Activated CD8-positive, alpha-beta memory T cell treated with anti-CD3 and anti-CD28 coated beads, Interleukin-2, amount 50 U/mL, for 4 hours (primary cell): Measurements from ENCODE around the gene FAM3A.

Source experiments
- DNase-seq: peaks from one replicate; pipeline ENCODE4 v3.0.0-alpha.2; 2020

Gene FAM3A

GRCh38 chrX:154534526-154535322 is 18.7 kb upstream of the FAM3A start:
- DNase-seq, result peak; percentile 92

DNA sequence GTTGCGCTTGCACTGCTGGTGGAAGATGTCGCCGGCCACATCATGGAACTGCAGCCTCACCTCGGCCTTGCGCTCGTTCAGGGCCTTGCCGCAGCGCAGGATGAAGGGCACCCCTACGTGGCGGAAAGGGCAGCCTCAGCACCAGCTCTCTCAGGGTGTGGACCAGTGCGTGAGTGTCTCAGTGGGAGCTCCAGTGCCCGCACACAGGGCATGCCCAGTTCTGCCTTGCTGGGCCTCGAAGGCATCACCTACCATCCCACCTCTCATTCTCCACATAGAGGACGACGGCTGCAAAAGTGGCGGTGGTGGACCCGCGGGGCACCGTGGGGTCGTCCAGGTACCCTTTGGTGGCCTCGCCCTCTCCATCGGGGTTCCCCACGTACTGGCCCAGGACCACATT is 16.7 kb upstream of the FAM3A start:
- no peak for DNase-seq

DNA sequence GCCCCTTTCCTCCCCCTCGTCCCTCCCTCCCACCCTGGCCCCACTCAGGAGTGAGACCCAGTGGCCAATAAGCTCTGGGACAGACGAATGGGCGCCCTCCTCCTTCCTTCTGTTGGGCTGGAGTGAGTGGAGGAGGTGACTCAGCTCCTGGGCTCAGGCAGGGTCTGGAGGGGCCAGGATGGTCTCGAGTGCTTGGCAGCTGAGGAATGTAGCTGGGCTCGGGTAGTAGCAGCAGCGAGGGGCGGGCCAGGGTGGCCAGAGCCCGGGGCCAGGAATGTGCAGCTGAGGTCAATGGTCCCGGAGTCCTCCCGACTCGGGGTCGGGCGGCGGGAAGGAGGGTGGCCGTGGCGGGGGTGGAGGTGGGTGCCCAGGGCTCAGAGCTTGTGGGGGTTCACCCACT is 15.6 kb upstream of the FAM3A start:
- DNase-seq, result no peak

GRCh38 chrX:154530286-154530685 is 14.3 kb upstream of the FAM3A start:
- DNase-seq, result no peak

DNA sequence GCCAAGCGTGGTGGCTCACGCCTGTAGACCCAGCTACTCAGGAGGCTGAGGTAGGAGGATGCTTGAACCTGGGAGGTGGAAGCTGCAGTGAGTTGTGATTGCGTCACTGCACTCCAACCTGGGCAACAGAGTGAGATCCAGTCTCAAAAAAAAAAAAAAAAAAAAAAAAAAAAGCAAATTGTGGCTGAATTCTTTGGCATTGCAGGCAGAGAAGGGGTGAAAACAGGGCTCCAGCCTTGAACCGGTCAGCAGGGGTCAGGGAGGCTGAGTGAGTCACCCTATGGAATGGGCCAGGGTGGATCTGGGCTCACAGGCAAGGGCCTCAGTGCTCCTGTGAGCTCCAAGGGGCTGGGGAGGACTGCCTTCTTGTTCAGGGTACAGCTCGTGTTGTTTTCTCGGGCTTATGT is 13.2 kb upstream of the FAM3A start:
- no peak for DNase-seq

DNA sequence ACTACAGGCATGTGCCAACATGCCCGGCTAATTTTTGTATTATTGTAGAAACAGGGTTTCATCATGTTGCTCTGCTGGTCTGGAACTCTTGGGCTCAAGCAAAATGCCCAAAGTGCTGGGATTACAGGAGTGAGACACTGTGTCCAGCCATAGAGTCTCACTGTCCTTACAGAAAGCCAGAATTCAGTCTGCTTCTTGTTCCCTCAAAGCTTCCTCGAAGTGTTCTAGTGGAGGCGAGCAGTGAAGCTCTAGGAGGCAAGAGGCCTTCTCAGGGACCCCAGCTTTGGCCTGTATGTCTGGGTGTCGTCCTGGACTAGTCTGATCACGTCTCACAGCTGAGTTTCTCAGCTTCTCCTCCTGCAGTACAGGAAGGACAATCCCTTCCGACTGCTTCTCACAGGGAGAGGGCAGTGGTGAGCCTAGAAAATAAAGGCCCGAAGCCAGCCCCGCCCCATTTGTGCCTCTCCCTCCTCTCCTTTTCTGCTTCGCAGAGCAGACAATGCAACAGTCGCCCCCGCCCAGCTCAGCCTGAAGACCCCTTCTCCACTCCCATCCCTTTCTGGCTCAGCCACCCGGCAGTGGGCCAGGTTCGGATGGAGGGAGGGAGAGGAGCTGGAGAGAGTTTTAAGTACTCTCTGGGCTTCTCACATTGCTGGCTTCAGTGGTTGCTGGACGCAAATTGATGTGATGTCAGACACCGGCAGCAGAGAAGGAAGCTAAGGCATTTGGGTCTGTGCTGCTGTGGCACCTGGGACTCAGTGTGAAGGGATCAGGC is 11.1 kb upstream of the FAM3A start:
- peak; percentile 52 for DNase-seq

- no peak for DNase-seq
Measured at GRCh38 chrX:154525606-154526490, 9.8 kb upstream of the FAM3A start.

GRCh38 chrX:154519389-154519788 is 3.4 kb upstream of the FAM3A start:
- no peak for DNase-seq

GRCh38 chrX:154517101-154517781 is 1.2 kb upstream of the FAM3A start:
- DNase-seq, result no peak

GRCh38 chrX:154516656-154517100 is 646 bp upstream of the FAM3A start:
- no peak for DNase-seq

GRCh38 chrX:154515090-154515965 is 704 bp downstream of the FAM3A start:
- no peak for DNase-seq

DNA sequence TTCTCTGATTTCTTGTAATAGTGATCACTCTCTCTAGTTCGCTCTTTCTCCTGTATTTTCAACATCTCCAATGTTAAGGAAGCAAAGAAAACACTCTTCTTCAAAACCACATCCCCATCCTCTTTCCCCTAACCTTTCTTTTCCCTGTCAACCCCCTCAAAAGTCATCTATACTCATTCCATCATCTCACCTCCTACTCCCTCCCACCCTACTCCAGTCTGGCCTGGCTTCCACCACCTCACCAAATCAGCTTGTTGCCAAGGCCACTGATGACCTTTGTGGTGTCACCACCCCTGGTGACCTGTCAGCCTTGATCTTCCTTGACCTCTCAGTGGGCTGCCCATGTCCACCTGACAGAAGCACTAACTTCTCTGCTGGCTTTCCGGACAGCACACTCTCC is 2.3 kb downstream of the FAM3A start:
- no peak for DNase-seq

DNA sequence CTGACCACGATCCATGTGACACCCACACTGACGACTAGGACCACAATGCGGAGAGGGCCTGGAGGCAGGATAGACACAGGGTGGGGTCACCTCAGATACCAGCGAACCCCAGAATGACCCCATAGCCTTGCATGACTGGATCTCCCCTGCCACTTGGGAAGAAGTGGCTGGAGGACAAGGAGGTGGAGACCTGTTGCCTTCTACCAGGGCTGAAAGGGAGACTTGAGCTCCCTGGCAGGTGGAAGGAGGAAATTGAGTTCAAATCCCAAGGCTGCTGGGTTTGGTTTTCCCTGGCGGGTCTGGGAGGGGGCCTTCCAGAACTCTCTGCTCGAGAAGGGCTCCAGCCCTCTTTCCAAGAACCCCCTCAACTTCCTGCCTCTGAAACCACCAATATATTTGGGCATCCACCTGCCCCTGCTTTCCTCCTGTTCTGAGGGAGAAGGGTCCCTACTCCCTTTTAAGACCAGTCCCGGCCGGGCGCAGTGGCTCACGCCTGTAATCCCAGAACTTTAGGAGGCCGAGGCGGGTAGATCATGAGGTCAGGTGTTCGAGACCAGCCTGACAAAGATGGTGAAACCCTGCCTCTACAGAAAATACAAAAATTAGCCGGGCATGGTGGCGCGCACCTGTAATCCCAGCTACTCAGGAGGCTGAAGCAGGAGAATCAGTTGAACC is 3.0 kb downstream of the FAM3A start:
- DNase-seq, result no peak

DNA sequence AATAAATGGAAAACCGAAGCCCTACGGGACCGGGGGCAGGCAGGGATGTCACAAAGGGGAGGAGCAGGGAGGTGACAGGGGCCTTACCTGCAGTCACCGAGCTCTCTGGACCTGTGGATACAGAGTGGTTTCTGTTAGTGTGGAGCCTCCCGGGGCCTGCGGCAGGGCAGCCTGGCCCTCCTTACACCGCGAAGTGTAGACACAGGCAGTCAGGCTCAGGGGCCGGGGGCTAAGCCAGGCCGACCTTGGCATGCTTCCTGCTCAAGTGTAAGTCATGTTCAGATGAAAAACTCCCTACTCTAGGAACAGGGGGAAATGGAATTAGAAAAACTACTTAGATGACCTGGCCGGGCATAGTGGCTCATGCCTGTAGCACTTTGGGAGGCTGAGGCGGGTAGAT is 4.3 kb downstream of the FAM3A start:
- DNase-seq, result no peak

DNA sequence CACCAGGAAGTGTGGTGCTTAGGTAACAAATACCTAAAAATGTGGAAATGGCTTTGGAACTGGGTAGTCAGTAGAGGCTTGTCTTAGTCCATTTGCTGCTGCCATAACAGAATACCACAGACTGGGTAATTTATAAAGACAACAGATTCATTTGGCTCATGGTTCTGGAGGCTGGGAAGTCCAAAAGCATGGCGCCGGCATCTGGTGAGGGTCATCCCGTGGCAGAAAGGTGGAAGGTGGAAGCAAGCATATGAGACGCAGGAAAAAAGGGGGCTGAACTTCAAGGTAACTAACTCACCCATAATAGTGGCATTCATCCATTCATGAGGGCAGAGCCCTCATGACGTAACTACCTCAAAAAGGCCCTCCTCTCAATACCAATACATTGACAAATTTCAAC is 6.6 kb downstream of the FAM3A start:
- DNase-seq, result no peak

- no peak for DNase-seq
Measured at GRCh38 chrX:154508384-154508745, 7.7 kb downstream of the FAM3A start.

GRCh38 chrX:154507673-154508383 is 8.2 kb downstream of the FAM3A start:
- DNase-seq, result no peak

DNA sequence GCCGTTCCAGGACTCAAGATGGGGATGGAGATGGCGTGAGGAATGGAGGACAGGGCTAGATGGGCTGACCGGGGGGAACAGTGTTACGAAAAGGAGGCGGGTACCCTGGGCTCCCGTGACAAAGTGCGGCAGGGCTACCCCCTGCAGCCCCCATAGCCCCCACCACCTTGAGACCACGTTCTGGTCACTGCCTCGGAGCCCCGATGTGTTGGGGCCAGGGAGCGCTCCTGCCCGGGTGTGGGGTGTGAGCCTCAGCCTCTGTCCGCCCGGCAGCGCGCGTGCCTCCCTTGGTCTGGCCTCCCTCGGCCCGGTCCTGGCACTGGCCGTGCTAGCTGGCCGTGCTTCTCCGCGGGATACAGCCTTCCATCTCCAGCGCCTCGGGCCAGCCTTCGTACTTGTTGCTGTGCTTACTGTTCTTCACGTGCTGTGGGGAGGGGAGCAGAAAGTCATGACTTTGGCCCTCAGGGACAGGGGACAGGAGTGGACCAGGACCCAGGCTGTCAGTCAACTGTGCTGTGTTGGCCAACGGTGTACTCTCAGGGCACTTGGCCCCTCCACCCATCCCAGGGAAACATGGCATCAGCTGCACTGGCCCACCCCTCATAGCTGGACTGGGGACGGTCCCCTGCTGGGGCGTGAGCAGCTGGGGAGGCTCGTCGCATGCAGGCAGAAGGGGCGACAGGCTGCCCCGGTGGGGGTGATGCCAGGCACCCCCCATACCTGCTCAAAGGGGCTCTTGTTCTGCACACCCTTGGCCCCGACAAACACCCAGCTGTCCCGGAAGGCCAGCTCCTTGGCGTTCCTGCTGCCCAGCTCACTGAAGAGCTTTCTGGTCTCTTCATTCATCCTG is 9.3 kb downstream of the FAM3A start:
- no peak for DNase-seq

GRCh38 chrX:154505734-154506133 is 10.3 kb downstream of the FAM3A start:
- no peak for DNase-seq
